Activated CD8-positive, alpha-beta memory T cell treated with anti-CD3 and anti-CD28 coated beads for 24 hours (primary cell): ENCODE measurements around the gene PHF10.
A peak's percentile ranks its signal among the peaks of the same experiment; 100 is the strongest.
"Not testable (repeated sequence)": the region's sequence is repeated elsewhere in the genome, so short reads cannot be mapped to it uniquely, and the experiment has no call there.

Experiments
- DNase-seq: peaks from one replicate; pipeline ENCODE4 v3.0.0-alpha.2; 2020

Gene PHF10

DNA sequence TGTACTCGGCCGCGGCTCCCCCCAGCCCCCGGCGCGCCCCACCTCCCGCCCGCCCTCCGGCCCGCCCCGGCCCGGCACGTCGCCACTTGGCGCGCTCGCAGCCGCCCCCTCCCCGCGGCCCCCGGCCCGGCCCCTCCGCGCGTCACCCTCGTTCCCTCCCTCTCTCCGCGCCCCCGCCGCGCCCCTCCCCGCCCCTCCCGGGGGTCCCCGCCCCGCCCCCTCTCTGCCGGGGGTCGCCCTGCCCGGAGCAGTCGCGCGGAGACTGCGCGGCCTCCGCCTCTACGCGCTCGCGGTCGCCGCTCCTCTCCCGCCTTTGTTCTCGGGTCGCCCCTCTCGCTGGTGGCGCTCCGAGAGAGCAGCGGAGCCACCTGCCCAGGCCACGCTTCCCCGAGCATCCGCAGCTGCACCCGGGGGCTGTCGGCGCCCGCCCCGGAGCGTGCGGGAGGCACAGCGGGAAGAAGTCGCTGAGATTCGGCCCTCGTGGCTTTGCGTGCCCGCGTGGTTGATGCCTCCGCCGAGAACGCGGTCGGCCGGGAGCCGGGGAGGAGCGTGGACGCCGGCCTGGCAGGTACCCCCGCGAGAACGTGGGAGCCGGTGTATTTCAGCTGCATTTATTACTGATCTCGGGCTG, at the start of gene PHF10:
PHF10 (minus strand) TSS at position 7 of the 631 bp plus-strand sequence. CDS start 569 bp downstream, outside the sequence.
- DNase-seq: peak; percentile 89

DNA sequence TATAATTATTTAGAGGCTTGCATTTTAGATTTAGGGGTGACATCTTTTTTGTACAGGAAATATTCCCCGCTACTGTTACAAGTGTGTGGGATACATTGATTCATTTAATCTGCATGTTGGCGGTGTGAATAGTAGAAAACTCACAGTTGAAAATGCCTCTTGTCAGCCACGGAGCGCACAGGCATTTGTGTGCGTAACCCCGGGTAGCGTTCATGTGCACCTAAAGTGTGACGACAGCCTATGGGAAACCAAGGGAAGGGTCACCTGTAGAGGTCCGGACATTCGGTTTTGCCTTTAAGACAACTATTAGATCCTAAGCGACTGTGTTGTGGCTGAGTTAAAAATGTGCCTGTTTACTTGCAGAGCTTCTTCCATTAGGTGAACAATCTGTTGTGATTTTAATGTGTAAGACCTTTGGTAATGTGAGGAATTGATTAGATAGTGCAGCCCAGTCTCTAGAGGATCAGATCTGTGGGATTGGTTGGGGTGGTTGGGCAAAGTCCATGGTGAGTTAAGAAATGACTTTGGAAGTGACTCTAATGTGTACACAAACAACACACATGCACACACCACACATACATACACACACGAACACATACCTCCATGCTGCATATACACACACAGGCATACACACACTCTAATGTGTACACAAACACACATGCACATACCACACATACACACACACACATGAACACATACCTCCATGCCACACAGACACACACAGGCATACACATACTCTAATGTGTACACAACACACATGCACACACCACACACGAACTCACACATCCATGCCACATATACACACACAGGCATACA, 42.8 kb upstream of the PHF10 start:
- no peak for DNase-seq

DNA sequence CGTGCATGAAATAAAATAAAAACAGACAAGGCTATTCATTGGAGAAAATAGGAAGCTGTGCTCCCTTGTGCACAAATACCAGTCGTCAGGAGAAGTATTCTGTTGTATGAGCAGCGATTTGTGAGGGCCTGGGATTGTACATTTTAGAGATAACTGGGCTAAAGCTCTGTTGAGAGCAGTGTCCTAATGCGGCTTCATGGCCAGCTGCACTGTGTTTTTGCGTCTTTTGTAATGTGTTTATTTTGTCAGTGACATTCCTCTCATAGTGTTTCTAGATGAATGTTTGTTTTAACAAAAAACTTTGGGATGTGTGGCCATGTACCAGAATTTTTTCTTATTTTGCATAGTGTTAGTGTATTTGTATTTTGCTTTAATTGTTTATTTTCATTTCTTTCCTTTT, 41.9 kb upstream of the PHF10 start:
- no peak for DNase-seq

DNA sequence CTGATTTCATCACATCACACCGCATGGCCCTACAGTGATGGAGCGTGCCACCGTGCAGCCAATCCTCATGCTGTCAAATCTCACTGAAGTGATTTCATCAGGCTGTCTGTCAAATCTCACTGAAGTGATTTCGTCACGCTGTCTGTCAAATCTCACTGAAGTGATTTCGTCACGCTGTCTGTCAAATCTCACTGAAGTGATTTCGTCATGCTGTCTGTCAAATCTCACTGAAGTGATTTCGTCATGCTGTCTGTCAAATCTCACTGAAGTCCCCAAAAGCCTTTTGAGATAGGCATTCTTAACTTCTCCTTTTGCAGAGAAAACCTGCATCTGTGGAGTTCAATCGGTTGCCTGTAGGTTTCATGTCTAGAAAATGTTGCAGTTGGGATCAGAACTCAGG, 41.5 kb upstream of the PHF10 start:
- DNase-seq: not testable (repeated sequence)

DNA sequence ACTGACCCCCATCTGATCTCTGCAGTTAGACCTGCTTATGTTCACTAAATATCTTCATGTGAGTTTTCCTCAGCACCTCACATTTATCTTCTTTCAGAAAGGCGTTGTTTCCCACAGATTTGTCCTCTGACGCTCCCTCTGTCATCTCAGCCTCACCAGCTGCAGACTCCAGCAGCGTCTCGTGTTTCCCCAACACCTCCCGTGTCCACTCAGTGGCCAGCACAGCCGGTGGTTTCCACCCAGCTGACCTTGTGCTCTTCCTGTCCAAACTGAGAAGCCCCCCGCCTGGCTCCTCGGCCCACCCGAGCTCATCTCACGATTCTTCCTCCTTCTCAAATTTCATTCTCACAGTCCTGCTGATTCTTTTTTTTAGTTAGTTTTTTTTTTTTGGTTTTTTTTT, 39.6 kb upstream of the PHF10 start:
- no peak for DNase-seq

DNA sequence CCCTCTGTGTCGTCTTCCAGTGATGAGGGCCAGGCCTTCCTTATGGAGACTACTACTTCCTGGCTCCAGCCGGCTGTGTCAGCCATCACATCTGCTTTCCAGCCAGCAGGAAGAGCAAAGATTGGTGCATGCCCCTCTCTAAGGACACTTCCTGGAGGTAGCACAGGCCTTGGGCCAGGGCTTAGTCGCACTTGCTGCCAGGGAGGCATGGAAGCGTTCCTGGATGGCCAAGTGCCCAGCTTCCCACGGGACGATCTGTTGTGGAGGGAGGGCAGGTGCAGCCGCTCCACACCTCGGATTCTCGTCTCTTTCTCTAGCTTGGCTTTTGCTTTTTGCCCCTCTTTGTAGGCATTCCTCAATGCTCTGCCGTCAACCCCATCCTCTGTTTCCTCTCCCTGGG, 39.0 kb upstream of the PHF10 start:
- DNase-seq: no peak

DNA sequence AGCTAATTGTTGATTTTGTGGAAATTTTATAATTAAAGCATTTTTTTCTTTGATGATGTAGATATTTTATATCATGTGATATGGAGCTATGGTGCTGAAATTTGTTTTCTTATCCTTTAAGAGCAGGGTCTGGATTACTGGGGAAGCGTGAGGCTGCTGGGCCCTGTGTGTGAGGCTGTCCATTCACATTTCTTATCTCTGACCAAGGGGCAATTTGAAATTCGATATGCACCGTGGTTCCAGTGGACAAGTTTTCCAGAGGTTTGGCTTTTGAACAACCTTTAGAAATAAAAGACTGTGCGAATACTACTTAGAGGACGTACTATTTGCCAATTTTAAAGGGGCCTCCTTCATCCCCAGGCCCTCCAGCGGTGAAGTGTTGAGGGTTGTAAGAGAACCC, 30.9 kb upstream of the PHF10 start:
- DNase-seq: no peak

DNA sequence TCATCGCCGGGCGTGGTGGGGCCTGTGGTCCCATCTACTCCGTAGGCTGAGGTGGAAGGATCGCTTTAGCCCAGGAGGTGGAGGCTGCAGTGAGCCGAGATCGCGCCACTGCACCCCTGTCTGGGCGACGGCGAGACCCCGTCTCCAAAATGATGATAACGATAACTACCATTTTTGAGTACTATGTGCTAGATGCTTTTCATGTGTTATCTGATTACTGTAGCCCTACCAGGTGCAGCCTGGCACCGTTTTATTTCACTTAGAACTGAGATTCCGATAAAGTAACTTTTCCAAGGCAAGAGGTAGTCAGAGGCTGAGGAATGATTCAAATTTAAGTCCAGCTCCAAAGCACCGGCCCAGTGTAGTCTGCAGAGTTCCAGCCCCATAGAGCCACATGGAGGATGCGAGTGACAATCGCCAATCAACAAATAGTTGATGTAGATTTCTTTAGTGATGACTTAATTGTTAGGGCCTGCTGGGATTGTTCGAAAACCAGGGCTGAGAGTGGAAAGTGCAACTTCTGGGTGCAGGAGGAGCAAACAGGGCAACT, 27.8 kb upstream of the PHF10 start:
- DNase-seq: no peak

DNA sequence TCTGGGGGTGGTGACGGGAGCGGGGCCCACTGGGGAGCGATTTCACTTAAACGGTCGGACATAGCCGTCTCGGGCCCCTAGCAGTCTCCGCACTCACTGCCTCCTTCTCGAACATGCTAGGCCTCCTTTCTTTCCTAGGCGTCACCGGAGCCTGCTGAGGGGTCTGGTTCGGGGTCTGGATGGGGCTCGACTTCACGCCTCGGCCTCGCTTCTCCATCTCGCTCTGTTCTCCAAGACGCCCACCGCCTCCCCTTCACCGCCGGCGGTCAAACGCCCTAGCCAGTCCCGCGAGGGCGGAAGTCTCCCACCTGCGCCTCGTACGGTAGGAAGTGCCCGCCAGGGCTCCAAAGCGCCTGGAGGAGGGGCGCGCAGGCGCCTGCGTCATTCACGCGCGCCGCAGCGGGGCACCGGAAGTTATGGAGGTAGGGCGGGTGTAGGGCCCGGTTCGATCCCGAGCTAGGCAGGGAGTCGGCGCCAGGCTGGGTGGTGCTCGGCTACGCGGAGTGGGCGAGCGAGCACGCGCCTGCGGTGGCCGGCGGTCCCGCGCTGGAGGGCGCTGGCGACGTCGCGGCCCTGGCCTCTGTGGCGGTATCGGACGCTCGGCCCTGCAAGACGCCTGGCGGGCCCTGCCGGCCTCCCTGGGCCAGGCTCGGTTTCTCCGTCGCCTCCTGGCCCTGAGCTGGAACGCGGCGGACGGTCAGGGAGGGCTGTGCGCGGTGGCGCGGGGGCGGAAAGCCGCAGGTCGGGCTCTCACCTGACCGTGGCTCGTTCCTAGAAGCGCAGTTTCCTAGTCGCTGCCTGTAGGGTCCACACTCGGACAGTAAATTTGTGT, 27.2 kb upstream of the PHF10 start, which contains the start of the genes DYNLT2 and ERMARD:
DYNLT2 (minus strand) TSS at position 331 of the 832 bp plus-strand sequence; CDS start at position 217, 114 bp downstream.
ERMARD (plus strand) TSS at position 381 of the 832 bp plus-strand sequence; CDS start at position 417, 36 bp downstream.
- DNase-seq: peak; percentile 98

DNA sequence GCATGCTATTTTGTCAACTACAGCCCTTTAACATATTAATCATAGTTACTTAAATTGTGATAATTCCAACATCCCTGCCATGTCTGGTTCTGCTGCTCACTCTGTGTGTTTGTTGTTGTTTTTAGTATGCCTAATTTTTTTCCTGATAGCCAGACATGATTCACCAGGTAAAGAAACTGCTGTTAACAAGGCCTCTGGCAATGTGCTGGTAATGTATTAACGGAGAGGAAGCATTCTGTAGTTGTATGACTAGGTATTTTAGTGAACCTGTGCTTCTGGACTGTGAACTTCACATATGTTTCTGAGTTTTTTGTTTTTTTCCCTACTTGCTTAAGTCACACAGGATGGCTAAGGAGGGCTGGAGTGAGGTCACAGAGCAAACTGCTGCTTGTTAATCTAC, 22.3 kb upstream of the PHF10 start:
- no peak for DNase-seq

DNA sequence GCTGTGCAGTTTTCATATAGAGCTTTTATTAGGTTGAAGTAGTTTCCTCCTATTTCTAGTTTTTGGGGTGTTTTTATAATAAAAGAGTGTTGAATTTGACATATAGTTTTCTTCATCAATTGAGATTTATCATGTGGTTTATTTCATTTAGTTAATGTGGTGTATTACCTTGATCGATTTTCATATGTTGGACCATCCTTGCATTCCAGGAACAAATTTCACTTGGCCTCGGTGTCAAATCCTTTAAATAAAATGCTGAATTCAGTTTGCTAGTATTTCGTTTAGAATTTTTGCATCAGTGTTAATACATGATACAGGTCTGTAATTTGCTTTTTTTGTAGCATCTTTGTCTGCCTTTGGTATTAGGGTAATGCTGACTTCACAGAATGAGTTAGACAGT, 21.1 kb upstream of the PHF10 start:
- DNase-seq: no peak

DNA sequence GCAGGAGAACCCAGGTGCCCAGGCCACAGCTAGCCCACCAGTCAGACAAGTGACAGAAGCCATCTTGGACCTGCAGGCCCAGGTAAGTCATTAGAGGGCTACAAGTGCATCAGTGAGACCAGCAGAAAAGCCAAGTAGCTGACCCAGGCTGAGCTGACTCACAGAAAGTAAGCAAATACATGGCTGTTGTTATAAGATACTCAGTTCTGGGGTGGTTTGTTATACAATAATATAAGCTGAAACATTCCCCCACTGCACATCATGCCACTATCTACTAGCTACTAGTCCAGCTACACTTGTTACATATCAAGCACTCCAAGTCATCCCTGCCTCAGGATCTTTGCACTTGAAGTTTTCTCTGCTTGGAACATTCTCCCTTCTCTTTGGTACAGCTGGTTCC, 17.0 kb upstream of the PHF10 start:
- no peak for DNase-seq

DNA sequence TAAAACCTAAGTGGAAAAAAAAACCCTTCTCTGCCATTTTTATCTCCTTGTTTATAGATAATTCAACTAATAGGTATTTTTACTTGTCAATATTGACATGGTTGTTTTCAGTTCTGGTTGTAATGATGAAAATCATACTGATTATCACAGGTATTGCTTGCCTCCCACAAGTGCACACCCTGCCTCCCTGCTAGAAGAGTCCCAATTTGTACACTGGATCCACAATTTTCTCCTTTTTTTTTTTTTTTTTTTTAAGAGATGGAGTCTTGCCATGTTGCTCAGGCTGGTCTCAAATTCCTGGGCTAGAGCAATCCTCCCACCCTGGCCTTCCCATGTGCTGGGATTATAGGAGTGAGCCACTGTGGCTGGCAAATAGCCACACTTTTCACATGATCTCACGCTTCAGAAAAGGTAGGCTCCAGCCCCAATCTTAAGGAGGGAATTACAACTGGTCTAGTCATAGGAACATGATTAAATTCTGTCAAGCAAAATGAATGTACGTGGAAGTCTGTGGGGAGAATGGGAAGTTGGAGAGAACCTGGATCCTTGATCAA, 14.8 kb upstream of the PHF10 start:
- no peak for DNase-seq

DNA sequence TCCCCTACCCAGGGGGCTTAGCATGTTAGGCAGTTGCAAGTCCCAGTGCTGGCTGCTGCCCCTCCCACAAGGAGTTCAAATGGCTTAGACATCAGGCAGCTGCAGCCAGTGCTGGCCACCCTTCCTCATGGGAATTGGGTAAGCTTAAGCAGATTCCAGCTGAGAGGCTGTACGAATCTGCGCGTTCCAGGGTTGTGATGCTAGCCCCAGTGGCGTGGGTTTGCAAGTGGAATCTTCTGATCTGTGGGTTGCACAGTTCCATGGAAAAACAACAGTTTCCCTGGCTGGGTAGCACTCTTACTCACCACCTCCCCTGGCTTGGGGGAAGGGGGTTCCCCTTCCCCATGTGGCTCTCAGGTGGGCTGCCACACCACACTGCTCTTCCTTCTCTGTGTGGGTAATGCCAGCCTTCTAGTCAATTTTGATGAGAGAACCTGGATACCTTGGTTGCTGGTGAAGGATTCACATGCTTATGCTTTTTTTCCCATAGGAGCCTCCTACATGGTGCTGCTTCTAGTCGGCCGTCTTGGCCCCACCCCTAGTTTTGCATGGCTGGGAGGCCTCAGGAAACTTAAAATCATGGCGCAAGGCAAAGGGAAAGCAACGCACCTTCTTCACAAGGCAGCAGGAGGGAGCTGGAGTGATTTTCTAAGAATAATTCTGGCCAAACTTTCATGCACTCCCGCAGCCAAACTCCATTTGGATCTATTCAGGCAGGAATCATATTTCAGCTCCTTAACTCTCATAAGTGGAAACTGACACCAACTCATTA, 14.1 kb upstream of the PHF10 start:
- no peak for DNase-seq

DNA sequence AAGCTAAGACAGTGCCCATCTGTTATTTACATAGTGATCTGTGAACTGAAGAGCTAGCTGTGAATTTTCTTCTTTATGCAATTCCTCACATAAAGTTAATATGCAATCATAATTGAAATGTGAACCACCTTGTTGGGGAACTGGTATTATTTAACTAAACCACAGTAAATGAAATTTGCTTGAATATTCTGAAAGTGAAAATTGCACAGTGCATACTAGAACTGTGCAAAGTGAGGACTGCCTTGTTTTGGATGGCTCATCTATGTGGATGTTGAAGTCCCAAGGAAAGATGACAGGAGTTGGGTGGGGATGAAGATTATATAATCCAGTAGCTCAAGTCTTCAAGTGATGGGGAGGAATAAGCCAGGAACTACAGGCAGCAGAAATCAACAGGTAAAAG, 5.7 kb upstream of the PHF10 start:
- no peak for DNase-seq

DNA sequence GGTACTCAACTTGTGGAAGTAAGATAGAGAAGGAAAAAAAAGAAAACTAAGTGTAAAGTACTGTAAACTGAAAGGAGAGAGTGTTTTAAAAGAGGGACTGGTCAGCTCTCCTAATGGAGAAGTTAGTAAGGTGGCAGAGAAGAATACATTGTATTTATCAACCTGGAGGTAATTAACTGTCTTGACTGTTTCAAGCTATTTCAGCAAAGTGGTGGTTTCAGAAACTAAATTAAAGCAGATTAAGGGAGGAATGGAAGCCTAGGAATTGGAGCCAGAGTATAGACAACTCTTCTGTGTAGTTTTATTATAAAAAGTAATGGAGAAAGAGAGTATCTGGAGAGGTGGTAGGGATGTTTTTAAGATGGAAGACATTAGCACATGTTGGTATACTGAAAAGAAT, 2.7 kb upstream of the PHF10 start:
- DNase-seq: no peak

DNA sequence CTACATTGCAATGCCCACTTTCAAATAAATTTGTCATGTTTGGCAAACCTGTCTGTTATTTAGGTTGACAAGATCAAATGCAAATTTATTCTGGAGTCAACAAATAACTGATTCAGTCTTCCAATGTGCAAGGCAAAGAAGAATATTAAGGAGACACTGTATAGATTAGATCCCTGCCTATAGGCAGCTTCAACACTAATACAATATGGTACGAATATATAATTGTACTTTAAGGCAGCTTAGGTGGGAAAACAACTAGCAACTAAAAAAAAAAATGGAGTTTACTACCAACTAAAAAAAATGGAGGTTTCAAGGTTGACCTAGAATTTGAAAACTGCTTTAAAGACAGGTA, 1.7 kb upstream of the PHF10 start:
- no peak for DNase-seq

DNA sequence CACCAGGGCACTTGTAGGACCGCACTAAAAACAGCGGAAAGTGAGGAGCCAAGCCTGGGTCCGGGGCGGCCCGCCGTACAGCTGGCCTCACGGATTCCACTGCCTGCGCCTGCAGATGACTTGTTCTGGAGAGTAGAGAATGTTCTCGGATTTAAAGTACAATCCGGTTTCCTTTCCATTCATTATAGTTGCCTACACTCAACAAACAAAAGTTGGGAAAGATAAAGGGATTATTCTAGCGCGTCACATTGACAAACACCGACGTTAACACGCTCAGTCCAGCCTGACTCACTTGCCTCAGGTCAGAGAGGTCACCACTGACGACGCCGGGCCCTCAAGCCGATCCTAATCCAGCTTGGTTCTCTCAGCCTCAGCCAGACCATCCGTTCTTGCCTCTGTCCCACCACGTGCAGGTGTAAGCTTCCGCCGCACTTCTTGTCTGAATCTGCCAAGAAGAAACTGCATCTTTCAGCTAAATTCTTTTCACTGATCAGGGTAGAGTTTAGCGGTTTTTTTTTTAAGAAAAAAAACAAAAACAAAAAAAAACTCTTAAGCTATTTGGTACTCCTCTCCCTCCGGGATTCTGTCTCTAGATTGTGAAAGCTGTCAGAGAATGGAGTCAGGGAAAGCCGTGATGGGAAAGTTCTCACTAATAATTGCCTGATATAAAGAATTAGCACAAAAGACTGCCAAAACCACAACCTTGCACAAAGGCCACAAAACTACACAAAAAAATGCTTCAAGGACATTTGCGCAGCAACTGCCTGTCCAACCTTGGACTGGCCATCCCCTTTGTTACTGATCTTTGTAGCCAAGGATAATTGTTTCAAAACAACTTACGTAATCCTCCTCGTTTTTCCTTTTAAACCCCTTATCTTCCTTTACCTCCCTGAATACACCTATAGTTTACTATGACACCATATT, 1.1 kb upstream of the PHF10 start:
- peak; percentile 74 for DNase-seq

DNA sequence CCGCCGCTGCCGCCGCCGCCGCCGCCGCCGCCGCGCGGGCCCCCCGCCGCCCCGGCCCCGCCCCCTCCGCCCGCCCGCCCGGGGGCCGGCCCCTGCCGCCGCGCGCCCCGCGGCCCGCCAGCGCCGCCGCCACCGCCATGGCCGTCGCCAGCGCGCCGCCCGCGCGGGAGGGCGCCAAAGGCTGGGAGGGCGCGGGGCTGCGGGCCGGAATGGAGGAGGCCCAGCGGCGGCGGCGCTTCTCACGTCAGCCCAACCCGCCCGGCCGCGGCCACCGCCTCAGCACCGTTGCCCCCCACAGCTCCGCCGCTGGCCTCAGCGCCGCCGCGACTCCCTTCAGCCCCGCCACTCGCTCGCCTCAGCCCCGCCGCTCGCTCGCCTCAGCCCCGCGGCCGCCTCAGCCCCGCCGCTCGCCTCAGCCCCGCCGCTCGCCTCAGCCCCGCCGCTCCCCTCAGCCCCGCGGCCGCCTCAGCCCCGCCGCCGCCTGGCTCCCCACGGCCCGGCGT, 258 bp downstream of the PHF10 start:
- DNase-seq: no peak

DNA sequence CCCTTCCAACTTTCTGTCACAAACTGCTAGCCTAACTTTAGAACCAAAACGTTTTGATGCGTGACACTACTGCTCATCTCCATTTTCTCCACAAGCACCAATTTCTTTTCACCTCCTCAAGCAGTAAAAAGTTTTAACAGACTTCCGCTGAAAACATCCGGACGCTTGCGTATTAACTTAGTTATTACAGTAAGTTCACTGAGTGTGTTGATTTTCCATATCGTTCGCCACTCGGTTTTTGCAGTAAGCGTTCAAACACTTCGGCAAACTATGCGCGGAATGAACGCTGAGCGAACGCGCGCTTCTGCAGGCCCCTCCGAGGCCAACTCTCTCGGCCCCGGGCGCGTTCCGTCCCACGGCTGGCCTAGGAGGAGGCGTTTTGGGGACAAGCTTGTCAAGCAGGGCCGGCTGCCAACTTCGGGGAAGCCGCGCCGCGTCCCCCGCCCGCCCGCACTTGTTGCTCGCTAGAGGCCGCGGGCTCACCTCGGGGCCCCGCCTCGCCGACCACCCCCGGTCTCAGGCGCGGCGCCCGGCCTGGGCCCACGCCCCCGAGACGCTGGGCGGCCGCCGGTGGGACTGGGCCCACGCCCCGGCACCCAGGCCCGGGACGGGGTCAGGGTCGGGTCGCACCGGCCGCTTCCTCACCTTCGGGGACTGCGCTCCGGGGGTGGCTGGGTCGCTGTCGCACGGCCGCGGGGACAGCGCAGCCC, 945 bp downstream of the PHF10 start:
- DNase-seq: peak; percentile 88
